ENCODE results near the gene OTOF. TPM values are rescaled to one million over a fixed set of nuclear protein-coding genes. Genes with fewer than 3 reads are reported as not detected.

The OTOF gene
- total RNA-seq, 1 experiment from 2014 or later = 0.26 TPM

DNA sequence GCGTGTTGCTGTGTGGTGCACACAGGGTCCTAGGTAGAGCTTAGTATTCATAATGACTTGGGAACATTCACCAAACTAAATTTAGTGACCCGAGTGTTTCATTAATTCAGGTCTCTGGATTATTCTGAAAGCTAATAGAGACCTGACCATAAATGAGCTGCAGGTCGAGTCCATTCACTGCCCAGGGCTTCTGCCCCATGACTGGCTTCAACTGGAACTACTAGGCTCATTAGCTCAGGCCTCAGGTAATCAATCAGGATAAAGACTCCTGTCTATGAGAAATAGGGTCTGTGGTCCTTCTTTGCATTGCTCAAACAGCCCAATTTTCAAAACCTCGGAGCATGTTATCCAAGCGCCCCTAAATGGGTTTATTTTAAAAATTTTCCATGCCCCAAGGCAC, 30.0 kb upstream of the OTOF start (continued):
- TF ChIP-seq IRF2 (CRISPR knock-in tag; IDR thresholded peaks at IDR 0.05; ENCODE audit: borderline replicate concordance, low read depth) = no peak
- no peak for TF ChIP-seq ZNF232 (CRISPR knock-in tag; IDR thresholded peaks at IDR 0.05)
- TF ChIP-seq CREB1 (CRISPR knock-in tag; IDR thresholded peaks at IDR 0.05) = no peak
- TF ChIP-seq ZNF219 (CRISPR knock-in tag; IDR thresholded peaks at IDR 0.05; ENCODE audit: borderline replicate concordance) = no peak
- no peak for TF ChIP-seq KAT7 (CRISPR knock-in tag; IDR thresholded peaks at IDR 0.05; ENCODE audit: borderline replicate concordance)
- TF ChIP-seq, protein P1, sequence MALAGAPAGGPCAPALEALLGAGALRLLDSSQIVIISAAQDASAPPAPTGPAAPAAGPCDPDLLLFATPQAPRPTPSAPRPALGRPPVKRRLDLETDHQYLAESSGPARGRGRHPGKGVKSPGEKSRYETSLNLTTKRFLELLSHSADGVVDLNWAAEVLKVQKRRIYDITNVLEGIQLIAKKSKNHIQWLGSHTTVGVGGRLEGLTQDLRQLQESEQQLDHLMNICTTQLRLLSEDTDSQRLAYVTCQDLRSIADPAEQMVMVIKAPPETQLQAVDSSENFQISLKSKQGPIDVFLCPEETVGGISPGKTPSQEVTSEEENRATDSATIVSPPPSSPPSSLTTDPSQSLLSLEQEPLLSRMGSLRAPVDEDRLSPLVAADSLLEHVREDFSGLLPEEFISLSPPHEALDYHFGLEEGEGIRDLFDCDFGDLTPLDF (CRISPR knock-in tag; IDR thresholded peaks at IDR 0.05) = no peak
- TF ChIP-seq PRRX2 (CRISPR knock-in tag; IDR thresholded peaks at IDR 0.05) = no peak
- no peak for TF ChIP-seq TEAD1 (CRISPR knock-in tag; IDR thresholded peaks at IDR 0.05)
- TF ChIP-seq, protein P2, sequence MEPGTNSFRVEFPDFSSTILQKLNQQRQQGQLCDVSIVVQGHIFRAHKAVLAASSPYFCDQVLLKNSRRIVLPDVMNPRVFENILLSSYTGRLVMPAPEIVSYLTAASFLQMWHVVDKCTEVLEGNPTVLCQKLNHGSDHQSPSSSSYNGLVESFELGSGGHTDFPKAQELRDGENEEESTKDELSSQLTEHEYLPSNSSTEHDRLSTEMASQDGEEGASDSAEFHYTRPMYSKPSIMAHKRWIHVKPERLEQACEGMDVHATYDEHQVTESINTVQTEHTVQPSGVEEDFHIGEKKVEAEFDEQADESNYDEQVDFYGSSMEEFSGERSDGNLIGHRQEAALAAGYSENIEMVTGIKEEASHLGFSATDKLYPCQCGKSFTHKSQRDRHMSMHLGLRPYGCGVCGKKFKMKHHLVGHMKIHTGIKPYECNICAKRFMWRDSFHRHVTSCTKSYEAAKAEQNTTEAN (CRISPR knock-in tag; IDR thresholded peaks at IDR 0.05) = no peak
- TF ChIP-seq, protein P3, sequence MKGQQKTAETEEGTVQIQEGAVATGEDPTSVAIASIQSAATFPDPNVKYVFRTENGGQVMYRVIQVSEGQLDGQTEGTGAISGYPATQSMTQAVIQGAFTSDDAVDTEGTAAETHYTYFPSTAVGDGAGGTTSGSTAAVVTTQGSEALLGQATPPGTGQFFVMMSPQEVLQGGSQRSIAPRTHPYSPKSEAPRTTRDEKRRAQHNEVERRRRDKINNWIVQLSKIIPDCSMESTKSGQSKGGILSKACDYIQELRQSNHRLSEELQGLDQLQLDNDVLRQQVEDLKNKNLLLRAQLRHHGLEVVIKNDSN (CRISPR knock-in tag; IDR thresholded peaks at IDR 0.05) = no peak
- no peak for TF ChIP-seq GABPB1 (CRISPR knock-in tag; IDR thresholded peaks at IDR 0.05)

DNA sequence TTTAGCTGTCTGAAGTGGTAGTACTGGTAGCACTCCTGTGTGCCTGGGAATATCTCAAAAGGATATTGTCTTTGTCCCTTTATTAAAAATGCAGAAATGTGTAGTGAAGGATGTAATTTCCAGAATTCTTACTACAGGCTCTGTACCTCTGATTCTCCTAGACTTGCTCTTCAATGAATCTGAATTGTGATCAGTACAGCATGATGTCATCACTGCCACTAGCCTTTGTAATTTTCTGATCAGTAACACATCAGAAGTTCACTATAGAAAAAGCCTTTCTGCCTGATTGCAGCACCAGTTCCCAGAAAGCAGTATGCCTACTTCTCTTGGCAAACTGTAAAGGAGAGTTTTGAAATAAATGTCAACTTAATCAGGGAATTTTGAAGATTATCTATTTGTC, 29.2 kb upstream of the OTOF start:
- ATAC-seq (no peak), DNase-seq (ENCODE audit: low spot score) (no peak)
- Mint-ChIP-seq H3K4me1 (peaks cover 10% of the 10 kb centered on the region), H3K27ac (no peak overlapping the region), H3K9me3 (no peaks in the 10 kb centered on the region), H3K4me3 (no peak overlapping the region), H3K36me3 (no peaks in the 10 kb centered on the region), H3K27me3 (ENCODE audit: low read depth) (peaks cover 16% of the 10 kb centered on the region)
- ChIA-PET CTCF (interaction anchor here (1.0 kb wide), 1 partner anchor 14 kb away, joined by 3 read pairs; no protein-coding TSS in a partner anchor), POLR2A (no interaction called here)
- TF ChIP-seq, protein P4, sequence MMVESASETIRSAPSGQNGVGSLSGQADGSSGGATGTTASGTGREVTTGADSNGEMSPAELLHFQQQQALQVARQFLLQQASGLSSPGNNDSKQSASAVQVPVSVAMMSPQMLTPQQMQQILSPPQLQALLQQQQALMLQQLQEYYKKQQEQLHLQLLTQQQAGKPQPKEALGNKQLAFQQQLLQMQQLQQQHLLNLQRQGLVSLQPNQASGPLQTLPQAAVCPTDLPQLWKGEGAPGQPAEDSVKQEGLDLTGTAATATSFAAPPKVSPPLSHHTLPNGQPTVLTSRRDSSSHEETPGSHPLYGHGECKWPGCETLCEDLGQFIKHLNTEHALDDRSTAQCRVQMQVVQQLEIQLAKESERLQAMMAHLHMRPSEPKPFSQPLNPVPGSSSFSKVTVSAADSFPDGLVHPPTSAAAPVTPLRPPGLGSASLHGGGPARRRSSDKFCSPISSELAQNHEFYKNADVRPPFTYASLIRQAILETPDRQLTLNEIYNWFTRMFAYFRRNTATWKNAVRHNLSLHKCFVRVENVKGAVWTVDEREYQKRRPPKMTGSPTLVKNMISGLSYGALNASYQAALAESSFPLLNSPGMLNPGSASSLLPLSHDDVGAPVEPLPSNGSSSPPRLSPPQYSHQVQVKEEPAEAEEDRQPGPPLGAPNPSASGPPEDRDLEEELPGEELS (CRISPR knock-in tag; IDR thresholded peaks at IDR 0.05) = no peak
- no peak for TF ChIP-seq RELA (CRISPR knock-in tag; IDR thresholded peaks at IDR 0.05; ENCODE audit: borderline replicate concordance)
- TF ChIP-seq PRRX2 (CRISPR knock-in tag; IDR thresholded peaks at IDR 0.05) = no peak
- no peak for TF ChIP-seq TEAD1 (CRISPR knock-in tag; IDR thresholded peaks at IDR 0.05)
- no peak for TF ChIP-seq ZNF232 (CRISPR knock-in tag; IDR thresholded peaks at IDR 0.05)
- TF ChIP-seq RORB (CRISPR knock-in tag; IDR thresholded peaks at IDR 0.05) = no peak
- TF ChIP-seq, protein P5, sequence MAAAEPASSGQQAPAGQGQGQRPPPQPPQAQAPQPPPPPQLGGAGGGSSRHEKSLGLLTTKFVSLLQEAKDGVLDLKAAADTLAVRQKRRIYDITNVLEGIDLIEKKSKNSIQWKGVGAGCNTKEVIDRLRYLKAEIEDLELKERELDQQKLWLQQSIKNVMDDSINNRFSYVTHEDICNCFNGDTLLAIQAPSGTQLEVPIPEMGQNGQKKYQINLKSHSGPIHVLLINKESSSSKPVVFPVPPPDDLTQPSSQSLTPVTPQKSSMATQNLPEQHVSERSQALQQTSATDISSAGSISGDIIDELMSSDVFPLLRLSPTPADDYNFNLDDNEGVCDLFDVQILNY (CRISPR knock-in tag; IDR thresholded peaks at IDR 0.05) = no peak
- no peak for TF ChIP-seq NR3C1 (CRISPR knock-in tag; conservative IDR thresholded peaks at IDR 0.05; ENCODE audit: low read depth)
- TF ChIP-seq MYBL2 (CRISPR knock-in tag; IDR thresholded peaks at IDR 0.05) = no peak
- TF ChIP-seq, protein P6, sequence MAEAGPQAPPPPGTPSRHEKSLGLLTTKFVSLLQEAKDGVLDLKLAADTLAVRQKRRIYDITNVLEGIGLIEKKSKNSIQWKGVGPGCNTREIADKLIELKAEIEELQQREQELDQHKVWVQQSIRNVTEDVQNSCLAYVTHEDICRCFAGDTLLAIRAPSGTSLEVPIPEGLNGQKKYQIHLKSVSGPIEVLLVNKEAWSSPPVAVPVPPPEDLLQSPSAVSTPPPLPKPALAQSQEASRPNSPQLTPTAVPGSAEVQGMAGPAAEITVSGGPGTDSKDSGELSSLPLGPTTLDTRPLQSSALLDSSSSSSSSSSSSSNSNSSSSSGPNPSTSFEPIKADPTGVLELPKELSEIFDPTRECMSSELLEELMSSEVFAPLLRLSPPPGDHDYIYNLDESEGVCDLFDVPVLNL (CRISPR knock-in tag; IDR thresholded peaks at IDR 0.05; ENCODE audit: borderline replicate concordance, low read depth) = no peak
- TF ChIP-seq ZNF423 (CRISPR knock-in tag; IDR thresholded peaks at IDR 0.05) = no peak
- no peak for TF ChIP-seq SOX15 (CRISPR knock-in tag; IDR thresholded peaks at IDR 0.05)
